ENCODE data around the gene SPC24.

- TF ChIP-seq POLR2A (IDR thresholded peaks at IDR 0.05) (no peak), CTCF (IDR thresholded peaks at IDR 0.05) (no peak), POLR2AphosphoS5 (IDR thresholded peaks at IDR 0.05) (no peak)
Measured at GRCh38 chr19:11164296-11164695, 8.7 kb upstream of the SPC24 start.

Data from breast epithelium (tissue), 3 donors.